Right kidney (tissue), 1 donor: Measurements from ENCODE around the gene TTC38.
A peak's percentile ranks its signal among the peaks of the same experiment; 100 is the strongest.
"Not testable (repeated sequence)": the region's sequence is repeated elsewhere in the genome, so short reads cannot be mapped to it uniquely, and the experiment has no call there.

Experiments
- DNase-seq: peaks from one replicate; pipeline ENCODE4 v3.0.0-alpha.2; 2016

The TTC38 gene

DNA sequence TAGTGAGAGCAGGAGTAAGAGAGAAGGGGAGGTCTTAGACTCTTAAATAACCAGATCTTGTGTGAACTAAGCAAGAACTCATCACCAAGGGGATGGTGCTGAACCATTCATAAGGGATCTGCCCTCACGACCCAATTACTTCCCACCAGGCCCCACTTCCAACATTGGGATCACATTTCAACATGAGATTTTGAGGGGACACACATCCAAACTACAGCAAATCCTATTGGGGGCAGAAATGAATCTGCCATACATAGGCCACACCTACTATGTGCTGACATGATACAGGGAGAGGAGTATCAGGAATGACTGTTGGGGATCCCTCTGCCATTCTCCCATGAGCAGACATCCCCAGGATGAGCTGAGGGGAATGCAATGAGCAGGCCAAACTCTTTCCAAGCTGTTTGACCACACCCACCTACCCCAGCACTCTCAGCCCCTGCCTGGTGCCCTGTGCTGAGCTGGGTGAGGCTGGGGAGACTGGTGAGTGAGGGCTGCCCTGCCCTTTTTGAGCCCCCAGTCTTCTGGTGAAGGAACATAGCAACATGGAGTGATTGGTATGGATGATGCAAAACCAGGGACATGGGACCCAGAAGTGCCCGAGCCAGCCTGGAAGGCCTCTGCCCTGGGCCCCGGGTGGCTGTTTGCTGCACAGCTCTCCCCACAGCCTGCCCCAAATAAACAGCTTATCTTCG lies 27.6 kb downstream of the TTC38 start:
- DNase-seq: no peak

DNA sequence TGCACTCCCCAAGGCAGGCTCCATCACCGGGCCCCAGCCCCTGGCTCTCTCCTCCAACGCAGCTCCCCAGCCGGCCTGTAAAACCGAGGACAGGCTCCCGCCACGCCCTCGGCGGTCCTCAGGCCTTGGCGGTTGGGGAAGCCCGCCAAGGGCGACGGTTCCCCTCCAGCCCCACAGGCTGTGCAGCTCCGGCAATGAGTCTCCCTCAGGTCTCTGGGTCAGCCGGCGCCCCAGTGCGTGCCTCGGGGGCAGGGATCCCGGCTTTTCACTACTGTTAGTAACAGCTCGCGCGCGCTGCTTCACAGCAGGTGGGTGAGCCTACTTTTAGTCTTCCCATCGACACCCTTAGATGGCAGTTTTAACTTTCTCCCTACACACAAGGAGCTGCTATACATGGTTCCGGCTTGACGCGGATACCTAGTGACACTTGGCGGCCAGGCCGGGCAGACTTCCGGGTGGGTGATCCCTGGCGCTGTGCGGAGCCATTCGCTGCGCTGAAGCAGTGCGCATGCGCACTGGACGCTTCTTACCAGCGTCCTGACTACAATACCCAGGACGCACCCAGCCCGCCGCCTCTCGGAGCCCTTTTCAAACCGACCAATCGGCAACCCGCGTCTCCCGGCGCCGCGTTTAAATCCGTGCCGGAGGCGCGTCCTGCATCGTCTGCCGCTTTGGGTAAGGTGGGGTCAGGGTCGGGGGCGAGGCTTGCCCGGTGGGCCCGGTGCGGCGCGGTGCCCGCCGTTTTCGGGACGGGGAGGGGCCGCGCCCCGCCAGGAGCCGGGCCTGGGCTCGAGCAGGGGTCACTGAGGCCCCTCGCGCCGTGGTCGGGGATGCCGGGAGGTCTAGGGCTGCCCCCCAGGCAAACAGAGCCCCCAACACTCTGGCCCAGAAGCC lies 28.7 kb downstream of the TTC38 start, which contains the start of gene GTSE1:
TSS of gene GTSE1 (plus strand) at position 614 of the 894 bp plus-strand sequence. CDS start 531 bp downstream, outside the sequence.
- peak; percentile 87 for DNase-seq

DNA sequence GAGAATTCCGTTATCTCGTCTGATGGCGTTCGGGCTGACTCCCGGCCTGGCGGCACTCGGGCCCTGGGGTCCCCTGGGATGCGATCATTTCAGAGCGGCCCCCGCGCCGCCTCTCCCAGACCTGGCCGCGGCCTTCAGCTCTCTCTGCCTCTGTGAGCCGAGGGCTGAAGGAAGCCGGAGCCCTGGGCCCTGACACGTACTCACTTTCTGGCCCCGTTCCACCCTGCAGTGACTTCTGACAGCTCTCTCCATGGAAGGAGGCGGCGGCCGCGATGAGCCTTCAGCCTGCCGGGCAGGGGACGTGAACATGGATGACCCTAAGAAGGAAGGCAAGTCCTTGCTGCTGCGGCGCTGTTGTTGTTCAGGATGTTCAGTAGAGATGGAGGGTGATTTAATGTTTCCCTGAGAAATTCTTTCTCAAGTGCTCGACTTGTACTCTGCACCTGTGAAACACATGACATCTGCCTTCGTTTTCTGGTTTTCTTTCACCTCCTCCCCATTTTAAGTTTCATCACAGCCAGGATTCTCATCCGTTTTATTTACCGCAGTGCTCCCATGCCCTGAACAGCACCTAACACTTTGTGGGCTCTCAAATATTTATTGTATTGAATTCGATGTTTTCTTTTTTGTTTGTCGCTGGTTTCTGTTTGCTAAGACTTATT lies 29.5 kb downstream of the TTC38 start:
- no peak for DNase-seq

DNA sequence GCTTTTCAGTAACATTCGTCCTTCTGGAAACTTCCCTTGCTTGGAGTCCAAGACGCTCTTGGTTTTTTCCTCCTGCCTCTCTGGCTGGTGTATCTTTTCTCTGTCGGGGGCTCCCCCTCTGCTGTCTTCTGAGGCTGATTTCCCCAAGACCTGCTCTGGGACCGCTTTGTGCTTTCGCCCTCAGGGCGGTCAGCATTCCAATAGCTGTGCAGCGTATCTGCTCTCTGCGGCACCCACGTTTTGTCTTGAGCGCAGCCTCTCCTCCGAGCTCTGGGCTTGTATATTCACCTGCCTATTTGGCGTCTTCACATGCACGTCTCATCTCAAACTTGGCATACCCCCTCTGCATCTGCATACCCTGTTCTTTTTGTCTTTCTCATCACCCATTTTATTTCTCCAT lies 31.3 kb downstream of the TTC38 start:
- DNase-seq: no peak

DNA sequence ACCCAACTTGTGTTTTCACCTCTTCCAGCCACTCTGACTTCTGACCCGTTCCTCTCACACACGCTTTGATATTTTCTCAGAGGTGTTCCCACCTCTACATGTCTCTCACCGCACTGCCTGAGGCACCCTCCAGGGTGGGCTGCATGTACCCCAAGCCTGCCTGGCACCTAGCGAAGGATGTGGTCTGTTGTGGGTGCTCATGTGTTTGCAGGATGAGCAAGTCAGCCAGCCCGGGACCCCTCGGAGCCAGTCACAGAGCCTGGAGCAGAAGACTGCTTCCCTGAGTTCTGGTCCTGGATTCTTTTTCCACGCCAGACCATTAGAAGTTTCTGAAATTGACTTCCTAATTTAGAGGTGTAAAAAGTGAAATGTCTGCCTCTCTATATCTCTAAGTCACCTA lies 32.7 kb downstream of the TTC38 start:
- no peak for DNase-seq

DNA sequence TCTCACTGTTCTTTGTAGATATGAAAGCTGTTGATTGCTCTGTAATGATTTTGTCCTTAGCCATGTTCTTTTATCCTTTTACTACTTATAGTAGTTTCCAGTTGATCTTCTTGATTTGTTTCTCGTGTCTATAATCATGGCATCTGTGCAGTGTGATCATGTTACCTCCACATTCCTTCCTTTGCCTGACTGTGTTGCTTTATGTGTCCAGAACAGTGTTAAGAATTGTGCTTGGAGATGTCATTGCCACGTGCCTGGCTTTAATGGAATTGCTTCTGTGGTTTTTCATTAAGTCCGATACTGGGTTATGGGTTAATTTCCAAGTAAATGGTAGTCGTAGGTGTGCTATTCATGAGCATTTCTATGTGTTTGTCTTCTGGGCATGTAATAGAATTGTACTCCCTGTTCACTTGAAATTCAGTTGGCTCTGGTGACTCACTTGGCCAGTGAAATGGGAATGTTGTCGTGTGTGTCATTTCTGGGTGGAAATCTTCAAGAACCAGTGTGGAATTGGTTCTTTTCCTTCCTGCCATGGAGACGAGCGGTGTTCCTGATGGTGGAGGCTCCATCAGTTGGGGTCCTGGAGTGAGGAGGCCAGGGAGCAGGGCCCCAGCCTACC lies 35.6 kb downstream of the TTC38 start:
- no peak for DNase-seq

DNA sequence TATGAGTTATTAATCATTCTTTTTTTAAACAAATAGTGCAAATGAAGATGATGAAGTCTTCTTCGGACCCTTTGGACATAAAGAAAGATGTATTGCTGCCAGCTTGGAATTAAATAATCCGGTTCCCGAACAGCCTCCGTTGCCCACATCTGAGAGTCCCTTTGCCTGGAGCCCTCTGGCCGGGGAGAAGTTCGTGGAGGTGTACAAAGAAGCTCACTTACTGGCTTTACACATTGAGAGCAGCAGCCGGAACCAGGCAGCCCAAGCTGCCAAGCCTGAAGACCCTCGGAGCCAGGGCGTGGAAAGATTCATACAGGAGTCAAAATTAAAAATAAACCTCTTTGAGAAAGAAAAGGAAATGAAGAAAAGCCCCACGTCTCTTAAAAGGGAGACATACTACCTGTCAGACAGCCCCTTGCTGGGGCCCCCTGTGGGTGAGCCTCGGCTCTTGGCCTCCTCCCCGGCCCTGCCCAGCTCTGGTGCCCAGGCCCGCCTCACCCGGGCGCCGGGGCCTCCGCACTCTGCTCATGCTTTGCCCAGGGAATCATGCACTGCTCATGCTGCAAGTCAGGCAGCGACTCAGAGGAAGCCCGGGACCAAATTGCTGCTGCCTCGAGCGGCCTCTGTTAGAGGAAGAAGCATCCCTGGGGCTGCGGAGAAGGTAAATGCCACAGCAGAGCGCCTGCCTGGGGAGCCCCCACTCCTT lies 40.6 kb downstream of the TTC38 start:
- no peak for DNase-seq

DNA sequence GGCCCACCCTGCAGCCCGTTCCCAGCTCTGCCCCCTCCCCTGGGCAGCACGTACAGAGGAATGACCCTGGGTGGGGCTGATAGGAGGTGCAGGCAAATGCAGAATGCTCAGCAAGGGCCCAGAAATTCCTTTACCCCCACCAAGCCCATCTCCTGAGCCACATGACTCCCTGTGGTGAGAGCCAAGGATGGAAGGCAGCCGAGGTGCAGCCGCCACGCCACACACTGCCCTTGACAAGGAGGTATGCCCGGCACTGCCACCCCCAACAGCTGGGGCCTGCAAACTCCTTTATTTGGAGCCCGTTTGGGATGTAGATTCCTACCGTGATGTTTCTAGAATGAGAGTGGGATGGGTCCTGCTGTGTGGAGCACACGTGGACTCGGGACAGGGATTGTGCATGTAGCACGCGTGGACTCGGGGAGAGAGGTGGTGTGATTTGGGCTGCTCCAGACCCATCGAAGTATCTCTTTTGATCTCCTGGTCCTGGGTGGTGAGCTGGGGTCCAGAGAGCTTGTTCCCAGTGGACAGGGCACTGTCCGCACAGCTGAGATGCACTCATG lies 41.8 kb downstream of the TTC38 start:
- DNase-seq: no peak

DNA sequence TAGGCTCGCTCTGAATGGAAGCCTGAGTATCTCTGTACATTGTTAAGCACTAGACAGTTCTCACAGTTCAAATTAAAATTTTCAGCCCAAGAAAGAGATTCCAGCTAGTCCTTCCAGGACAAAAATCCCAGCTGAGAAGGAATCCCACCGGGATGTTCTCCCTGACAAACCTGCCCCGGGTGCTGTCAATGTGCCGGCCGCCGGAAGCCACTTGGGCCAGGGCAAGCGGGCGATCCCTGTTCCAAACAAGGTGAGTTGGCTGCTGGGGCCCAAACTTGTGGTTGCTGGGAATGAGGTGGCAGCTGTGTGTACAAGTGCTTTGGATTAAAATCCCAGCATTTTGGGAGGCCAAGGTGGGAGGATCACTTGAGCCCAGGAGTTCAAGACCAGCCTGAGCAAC lies 44.2 kb downstream of the TTC38 start:
- no peak for DNase-seq

DNA sequence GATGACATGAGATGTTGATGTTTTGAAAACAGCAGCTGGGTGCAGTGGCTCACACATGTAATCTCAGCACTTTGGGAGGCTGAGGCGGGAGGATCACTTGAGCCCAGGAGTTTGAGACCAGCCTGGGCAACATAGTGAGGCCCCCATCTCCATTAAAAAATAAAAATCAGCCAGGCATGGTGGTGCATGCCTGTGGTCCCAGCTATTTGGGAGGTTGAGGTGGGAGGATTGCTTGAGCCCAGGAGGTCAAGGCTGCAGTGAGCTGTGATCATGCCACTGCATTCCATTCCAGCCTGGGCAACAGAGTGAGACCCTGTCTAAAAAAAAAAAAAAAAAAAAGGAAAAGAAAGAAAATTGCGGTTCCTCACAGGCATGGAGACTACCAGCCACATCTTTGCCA lies 45.0 kb downstream of the TTC38 start:
- not testable (repeated sequence) for DNase-seq

DNA sequence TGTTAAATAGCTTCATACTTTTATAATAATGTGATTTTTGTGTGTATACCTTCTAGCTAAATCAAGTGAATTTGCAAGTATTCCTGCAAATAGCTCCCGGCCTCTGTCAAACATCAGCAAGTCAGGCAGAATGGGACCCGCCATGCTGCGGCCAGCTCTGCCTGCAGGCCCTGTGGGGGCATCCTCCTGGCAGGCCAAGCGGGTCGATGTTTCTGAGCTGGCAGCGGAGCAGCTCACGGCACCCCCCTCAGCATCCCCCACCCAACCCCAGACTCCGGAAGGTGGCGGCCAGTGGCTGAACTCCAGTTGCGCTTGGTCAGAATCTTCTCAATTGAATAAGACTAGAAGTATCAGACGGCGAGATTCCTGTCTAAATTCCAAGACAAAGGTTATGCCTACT lies 48.2 kb downstream of the TTC38 start:
- DNase-seq: no peak

DNA sequence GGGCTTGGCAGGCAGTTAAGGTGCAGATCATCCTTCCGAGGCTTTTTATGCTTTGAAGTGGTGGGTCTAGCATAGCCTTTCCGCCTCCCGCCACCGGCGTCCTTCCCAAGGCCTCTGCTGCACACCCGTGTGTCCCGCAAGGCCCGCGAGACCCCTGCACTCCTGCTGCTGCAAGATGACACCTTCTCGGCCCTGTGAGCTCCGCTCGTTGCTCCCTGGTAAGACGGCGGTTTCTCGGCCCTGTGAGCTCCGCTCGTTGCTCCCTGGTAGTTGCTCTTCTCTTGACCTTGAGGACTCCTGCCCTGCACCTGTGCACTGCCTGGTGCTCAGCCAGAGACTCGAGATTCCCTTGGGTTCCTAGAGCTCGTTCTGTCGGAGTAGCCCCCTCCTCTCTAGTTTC lies 49.8 kb downstream of the TTC38 start:
- no peak for DNase-seq

DNA sequence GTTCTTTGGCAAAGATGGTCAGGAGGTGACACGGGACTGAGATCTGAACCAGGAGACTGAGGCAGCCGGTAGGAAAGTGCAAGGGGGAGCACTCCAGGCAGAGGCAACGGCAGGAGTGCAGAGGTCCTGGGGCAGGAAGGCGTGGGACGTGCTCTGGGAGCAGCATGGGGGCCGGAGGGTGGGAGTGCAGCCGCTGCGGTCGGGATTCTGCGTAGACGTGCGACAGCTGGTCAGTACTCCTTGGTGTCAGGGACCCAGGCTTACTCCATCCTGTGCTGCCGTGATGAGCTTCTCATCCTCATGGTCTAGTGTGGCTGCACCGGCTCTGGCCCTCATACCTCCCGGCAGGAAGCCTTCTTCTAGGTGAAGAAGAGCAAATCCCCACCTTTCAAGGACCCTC lies 50.8 kb downstream of the TTC38 start:
- no peak for DNase-seq

DNA sequence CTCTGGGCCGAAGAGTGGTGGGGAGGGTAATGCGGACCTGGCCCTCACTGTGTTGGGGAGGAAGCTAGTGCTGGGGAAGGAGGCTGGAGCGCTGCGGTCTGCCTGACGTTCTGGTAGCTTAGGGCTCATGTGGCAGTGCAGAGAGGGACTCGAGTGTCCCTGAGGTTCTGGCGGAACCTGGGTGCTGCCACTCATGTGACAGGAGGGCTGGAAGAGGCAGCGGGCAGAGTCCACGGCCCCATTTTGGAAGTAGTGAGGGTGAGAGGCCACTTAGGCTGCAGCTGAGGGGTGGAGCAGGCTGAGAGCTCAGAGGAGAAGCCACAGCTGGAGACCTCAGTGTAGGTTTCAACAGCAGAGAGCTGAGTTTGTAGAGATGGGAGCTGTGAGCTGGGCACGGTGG lies 51.5 kb downstream of the TTC38 start:
- DNase-seq: no peak

DNA sequence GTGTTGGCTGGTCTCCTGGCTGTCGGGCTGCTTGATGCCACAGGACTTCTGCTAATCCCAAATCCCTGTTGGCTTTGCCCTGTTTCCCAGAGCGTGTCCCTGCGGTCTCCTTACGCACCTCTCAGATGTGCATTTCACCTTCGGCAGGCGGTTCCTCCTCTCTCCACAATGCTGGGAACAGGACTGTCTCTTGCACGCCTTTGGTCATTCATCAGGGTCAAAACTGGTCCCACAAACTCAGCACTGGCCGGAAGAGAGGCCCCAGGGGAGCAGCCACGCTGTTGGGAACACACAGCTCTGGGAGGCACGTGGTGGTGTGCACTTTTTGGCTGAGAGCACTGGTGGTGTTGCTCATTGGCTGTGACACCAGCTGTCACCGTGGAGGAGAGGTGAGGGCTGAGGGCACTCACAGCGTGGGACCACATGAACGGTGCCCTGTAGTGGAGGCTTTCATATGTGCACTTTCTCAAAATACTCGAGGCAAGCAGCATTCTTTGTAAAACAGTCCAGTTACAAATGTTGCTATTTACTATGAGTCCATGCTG lies 52.4 kb downstream of the TTC38 start:
- no peak for DNase-seq

DNA sequence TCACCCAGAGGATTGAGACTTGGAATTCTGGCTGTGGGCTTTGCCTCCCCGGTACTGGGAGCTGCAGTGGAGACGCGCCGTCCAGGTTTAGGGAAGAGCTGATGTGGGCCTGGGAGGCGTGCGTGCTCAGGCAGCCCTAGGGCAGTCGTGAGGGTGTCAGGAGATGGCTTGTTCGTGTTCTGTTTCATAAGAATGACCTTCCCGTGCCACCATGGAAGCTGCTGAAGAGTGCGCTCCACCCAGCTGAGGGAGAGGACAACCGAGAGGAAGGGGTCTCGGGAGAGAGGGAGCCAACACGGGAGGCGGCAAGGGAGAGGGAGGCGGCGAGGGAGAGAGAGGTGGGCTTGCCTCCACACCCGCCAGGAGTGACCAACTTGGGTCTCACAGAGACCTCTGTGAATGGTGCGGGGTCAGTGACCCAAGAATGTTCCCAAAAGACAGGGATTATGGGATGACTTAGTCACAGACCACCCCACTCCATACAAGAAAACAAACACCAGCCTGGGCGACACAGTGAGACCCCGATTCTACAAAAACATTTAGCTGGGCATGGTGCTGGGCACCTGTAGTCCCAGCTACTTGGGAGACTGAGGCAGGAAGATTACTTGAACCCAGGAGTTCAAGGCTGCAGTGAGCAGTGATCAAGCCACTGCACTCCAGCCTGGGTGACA lies 53.0 kb downstream of the TTC38 start:
- no peak for DNase-seq

DNA sequence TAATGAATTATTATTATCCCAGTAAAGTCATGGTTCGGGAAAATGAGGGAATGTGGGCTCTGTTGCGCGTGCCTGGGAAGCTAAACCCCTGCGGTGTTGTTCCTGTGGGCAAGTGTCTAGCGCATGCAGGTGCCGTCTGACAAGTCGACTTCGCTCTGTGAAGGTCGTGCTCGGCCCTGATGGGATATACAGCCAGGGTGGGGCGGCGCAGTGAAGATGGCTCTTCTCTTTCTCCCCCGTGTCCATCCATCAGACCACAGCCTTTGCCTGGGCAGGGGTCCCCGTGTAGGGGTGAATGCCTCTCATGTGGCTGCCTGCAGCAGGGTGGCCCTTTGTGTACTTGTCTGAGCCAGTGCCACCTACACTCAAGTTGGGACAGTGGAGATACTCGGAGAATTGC lies 54.9 kb downstream of the TTC38 start:
- no peak for DNase-seq

DNA sequence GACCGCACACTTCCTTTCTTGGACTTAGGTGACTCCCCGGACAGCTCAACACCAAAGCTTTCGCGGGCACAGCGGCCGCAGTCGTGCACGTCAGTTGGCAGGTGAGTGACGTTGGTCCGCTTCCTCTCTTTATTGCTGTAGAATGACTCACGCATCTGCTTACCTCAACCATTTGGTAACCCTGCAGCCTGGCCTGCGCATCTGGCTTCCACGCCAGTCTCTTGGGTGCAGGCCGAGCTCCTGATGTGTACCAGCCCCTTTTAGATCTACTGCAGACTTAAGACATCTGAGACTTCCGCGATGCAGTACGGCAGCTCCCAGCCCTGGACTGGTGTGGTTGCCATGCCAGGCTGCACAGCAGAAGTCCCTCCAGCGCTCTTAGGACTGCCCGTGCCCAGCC lies 55.4 kb downstream of the TTC38 start:
- no peak for DNase-seq

DNA sequence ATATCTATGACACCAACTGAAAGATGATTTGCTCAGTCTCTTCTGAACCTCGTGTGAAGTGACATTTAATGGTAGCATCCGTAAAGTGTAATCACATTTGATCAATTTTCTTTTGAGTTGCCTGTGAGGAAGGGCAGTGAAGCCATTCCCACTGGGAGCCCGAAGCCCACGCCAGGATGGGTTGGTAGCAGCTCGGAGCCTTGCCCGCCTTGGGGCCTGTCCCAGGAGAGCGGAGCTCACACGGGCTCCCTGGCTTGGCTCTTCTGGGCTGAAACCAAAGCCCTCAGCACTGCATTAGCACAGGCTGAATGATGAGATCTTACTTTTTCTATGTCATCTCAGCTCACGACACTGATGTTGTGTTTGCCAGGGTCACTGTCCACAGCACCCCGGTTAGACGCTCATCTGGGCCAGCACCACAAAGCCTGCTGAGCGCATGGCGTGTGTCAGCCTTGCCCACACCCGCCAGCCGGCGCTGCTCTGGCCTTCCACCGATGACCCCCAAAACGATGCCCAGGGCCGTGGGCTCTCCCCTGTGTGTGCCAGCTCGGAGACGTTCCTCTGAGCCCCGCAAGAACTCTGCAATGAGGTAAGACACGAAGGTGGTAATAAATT lies 58.4 kb downstream of the TTC38 start:
- DNase-seq: no peak

DNA sequence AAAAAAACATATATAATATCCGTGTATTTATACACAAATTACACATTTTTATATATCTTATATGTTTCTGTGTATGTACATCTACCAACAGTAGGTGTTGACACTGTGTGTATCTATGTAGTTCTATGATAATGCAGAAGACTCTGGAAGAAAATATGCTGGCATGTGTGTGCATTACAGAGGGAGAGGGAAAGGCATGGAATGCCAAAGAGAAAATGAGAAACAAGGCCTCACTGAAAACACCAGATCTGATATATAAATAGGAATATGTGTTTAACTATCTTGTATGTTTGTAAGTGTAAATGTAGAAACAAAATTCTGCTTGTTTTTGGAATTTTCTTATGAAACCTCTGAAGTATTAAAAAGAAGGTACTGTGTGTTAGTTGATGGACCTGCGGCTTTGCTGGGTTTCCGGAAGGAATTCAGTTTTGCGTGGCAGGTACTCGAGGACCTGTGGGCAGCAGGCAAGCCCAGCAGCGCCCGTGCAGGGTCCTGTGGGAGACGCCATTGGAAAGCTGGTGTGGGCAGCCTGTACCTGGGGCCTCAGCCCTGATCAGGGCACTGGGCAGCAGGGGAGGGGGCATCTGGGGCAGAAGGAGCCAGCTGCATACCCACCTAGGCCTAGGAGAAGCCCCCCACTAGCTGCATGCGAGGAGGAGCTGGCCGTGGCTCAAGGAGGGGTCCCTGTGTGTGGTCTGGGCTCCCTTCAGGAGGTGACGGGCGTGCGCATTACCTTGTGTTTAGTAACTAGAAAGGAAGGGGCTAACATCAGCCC lies 60.1 kb downstream of the TTC38 start:
- no peak for DNase-seq
